GM10248 (cell line): Measurements from ENCODE around the gene ZC3H6.

Source experiments
- CTCF ChIA-PET: fragments of 300-600 bp; sonication (Branson Sonifier 250); formaldehyde crosslinking; extraction: SDS; loops from one replicate; lab custom pipeline; 2021; ENCODE audit warnings: antibody characterized with exemption; lab: Yijun Ruan, JAX
- POLR2A ChIA-PET: fragments of 350-650 bp; sonication (Branson Sonifier 250); formaldehyde crosslinking; extraction: SDS; loops from one replicate; lab custom pipeline; 2020; ENCODE audit warnings: antibody characterized with exemption; lab: Yijun Ruan, JAX
- DNase-seq: peaks from one replicate; pipeline ENCODE4 v3.0.0; 2012; ENCODE audit errors: extremely low spot score
- CTCF ChIP-seq: IDR thresholded peaks from 2 replicates; pipeline ENCODE4 v1.5.1; 2012; ENCODE audit warnings: mild to moderate bottlenecking, low read depth; ENCODE audit errors: extremely low read depth, missing control alignments, control extremely low read depth

The ZC3H6 gene

GRCh38 chr2:112275311-112275886, at the start of gene ZC3H6:
Gene ZC3H6, plus strand, starts transcription at chr2:112275597. Its CDS starts 398 bp downstream, at chr2:112275995.
- no peak for TF ChIP-seq CTCF
- ChIA-PET CTCF (interaction anchor here (0.8 kb wide), 1 partner anchor 16 kb away, joined by 4 read pairs; no protein-coding TSS in a partner anchor), POLR2A (no interaction called here)
- DNase-seq = peak; percentile 97

- DNase-seq = no peak
- TF ChIP-seq CTCF = no peak
- POLR2A ChIA-PET = no interaction called here
- CTCF ChIA-PET = no interaction called here
These were observed 46.0 kb upstream of the ZC3H6 start for GRCh38 chr2:112229348-112229747.

- TF ChIP-seq CTCF = no peak
- ChIA-PET POLR2A (no interaction called here), CTCF (interaction anchor here (1.8 kb wide), 1 partner anchor 21 kb away, joined by 4 read pairs; no protein-coding TSS in a partner anchor)
- no peak for DNase-seq
These were observed 45.0 kb upstream of the ZC3H6 start for GRCh38 chr2:112230371-112230770.

- TF ChIP-seq CTCF = no peak
- CTCF ChIA-PET = interaction anchor here (1.1 kb wide), 1 partner anchor 55 kb away, joined by 3 read pairs; no protein-coding TSS in a partner anchor
- no peak for DNase-seq
- POLR2A ChIA-PET = interaction anchor here (0.7 kb wide), 1 partner anchor 99 kb away, joined by 7 read pairs; no protein-coding TSS in a partner anchor
These were observed 35.5 kb upstream of the ZC3H6 start for GRCh38 chr2:112239862-112240261.

GRCh38 chr2:112242384-112242783, 33.0 kb upstream of the ZC3H6 start:
- no peak for DNase-seq

GRCh38 chr2:112243233-112243632, 32.2 kb upstream of the ZC3H6 start:
- no peak for TF ChIP-seq CTCF
- ChIA-PET POLR2A (no interaction called here), CTCF (interaction anchor here (1.0 to 1.9 kb wide), 4 partner anchors 8 to 22 kb away, joined by 3 to 8 read pairs (median 6); partner anchors contain the start of gene ZC3H8)
- no peak for DNase-seq

More at GRCh38 chr2:112242384-112242783, 33.0 kb upstream of the ZC3H6 start:
- no peak for TF ChIP-seq CTCF
- ChIA-PET POLR2A (no interaction called here), CTCF (interaction anchor here (1.8 to 1.9 kb wide), 3 partner anchors 9 to 17 kb away, joined by 5 to 8 read pairs (median 7); partner anchors contain the start of gene ZC3H8)
